ENCODE measurements around the gene CARD6.

DNA sequence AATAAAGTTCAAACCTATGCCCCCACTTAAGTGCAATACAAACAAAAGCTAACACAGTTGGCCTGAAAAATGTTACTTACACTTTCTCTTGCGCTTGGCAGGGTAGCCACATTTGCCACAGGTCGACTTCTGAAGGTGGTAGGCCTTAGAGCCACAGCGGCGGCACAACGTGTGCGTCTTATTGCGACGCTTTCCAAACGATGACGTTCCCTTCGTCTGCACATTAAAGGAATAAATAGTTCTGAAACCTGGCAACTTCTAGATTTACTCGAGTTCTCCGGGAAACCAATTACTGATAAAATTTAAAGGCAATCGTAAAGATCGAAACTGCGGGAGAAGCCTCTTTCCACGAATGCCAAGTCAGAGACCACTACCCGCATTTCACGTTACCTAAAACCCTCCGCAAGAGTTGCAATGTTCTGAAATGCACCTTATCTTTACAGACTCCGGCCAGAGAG lies 6.7 kb upstream of the CARD6 start:
- TF ChIP-seq, protein P1, sequence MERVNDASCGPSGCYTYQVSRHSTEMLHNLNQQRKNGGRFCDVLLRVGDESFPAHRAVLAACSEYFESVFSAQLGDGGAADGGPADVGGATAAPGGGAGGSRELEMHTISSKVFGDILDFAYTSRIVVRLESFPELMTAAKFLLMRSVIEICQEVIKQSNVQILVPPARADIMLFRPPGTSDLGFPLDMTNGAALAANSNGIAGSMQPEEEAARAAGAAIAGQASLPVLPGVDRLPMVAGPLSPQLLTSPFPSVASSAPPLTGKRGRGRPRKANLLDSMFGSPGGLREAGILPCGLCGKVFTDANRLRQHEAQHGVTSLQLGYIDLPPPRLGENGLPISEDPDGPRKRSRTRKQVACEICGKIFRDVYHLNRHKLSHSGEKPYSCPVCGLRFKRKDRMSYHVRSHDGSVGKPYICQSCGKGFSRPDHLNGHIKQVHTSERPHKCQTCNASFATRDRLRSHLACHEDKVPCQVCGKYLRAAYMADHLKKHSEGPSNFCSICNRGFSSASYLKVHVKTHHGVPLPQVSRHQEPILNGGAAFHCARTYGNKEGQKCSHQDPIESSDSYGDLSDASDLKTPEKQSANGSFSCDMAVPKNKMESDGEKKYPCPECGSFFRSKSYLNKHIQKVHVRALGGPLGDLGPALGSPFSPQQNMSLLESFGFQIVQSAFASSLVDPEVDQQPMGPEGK (CRISPR knock-in tag; IDR thresholded peaks at IDR 0.05; ENCODE audit: borderline replicate concordance) = no peak
- TF ChIP-seq SNAI2 (CRISPR knock-in tag; IDR thresholded peaks at IDR 0.05) (no peak), ESRRG (CRISPR knock-in tag; IDR thresholded peaks at IDR 0.05) (no peak), TCF4 (CRISPR knock-in tag; IDR thresholded peaks at IDR 0.05; ENCODE audit: borderline replicate concordance) (no peak), ZFP30 (CRISPR knock-in tag; IDR thresholded peaks at IDR 0.05) (no peak)

Data from SK-N-SH treated with all-trans-retinoic acid at 6 μM for 48 hours (cell line).